ENCODE data around the gene SCGB1D2.

- no peak for TF ChIP-seq POLR2A (IDR thresholded peaks at IDR 0.05)
- TF ChIP-seq, protein P1, sequence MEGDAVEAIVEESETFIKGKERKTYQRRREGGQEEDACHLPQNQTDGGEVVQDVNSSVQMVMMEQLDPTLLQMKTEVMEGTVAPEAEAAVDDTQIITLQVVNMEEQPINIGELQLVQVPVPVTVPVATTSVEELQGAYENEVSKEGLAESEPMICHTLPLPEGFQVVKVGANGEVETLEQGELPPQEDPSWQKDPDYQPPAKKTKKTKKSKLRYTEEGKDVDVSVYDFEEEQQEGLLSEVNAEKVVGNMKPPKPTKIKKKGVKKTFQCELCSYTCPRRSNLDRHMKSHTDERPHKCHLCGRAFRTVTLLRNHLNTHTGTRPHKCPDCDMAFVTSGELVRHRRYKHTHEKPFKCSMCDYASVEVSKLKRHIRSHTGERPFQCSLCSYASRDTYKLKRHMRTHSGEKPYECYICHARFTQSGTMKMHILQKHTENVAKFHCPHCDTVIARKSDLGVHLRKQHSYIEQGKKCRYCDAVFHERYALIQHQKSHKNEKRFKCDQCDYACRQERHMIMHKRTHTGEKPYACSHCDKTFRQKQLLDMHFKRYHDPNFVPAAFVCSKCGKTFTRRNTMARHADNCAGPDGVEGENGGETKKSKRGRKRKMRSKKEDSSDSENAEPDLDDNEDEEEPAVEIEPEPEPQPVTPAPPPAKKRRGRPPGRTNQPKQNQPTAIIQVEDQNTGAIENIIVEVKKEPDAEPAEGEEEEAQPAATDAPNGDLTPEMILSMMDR (IDR thresholded peaks at IDR 0.05): no peak
- no peak for TF ChIP-seq EP300 (IDR thresholded peaks at IDR 0.05)
These were observed 9.7 kb downstream of the SCGB1D2 start for GRCh38 chr11:62251698-62252097.
